Measurements from ENCODE around the gene KCND3.
"Not testable (repeated sequence)": the region's sequence is repeated elsewhere in the genome, so short reads cannot be mapped to it uniquely, and the experiment has no call there.

DNA sequence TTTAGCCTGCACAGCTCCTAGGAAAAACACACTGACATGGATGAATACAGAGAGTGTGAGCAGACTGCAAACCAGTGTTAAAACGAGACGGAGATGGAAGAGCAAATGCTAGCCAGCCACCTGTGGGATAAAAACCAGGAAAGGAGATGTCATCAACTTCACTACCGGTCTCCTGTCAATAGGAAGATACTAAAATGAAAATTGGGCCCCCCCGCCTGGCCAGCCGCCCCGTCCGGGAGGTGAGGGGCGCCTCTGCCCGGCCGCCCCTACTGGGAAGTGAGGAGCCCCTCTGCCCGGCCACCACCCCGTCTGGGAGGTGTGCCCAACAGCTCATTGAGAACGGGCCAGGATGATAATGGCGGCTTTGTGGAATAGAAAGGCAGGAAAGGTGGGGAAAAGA, 189.7 kb downstream of the KCND3 start:
- not testable (repeated sequence) for TF ChIP-seq POLR2A (IDR thresholded peaks at IDR 0.05)
- TF ChIP-seq, protein P1, sequence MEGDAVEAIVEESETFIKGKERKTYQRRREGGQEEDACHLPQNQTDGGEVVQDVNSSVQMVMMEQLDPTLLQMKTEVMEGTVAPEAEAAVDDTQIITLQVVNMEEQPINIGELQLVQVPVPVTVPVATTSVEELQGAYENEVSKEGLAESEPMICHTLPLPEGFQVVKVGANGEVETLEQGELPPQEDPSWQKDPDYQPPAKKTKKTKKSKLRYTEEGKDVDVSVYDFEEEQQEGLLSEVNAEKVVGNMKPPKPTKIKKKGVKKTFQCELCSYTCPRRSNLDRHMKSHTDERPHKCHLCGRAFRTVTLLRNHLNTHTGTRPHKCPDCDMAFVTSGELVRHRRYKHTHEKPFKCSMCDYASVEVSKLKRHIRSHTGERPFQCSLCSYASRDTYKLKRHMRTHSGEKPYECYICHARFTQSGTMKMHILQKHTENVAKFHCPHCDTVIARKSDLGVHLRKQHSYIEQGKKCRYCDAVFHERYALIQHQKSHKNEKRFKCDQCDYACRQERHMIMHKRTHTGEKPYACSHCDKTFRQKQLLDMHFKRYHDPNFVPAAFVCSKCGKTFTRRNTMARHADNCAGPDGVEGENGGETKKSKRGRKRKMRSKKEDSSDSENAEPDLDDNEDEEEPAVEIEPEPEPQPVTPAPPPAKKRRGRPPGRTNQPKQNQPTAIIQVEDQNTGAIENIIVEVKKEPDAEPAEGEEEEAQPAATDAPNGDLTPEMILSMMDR (IDR thresholded peaks at IDR 0.05) = not testable (repeated sequence)

Measured in upper lobe of left lung (tissue), 4 donors.